HL-60 (cell line): Measurements from ENCODE around the gene TIPRL.
A peak's percentile ranks its signal among the peaks of the same experiment; 100 is the strongest.

Experiments
- DNase-seq, 2 experiments: peaks; one replicate each; pipeline ENCODE4 v3.0.0-alpha.2; 2010 to 2020; ENCODE audit warnings: low read depth in 1 of 2, low spot score in 1 of 2
- H3K27ac ChIP-seq: fragments of 250-450 bp; sonication (Bioruptor Pico); replicated peaks from 2 replicates; pipeline ENCODE4 v1.5.1; 2020; ENCODE audit warnings: mild to moderate bottlenecking, moderate library complexity
- H3K27me3 ChIP-seq: fragments of 250-450 bp; sonication (Bioruptor Pico); 2 replicates; pipeline ENCODE4 v1.5.1; 2021; ENCODE audit warnings: mild to moderate bottlenecking, moderate library complexity; ENCODE audit not compliant: insufficient read depth, poor library complexity, severe bottlenecking
- H3K4me3 ChIP-seq: replicated peaks from 2 replicates; pipeline ENCODE4 v1.5.1; 2011; ENCODE audit warnings: mild to moderate bottlenecking, control low read depth, low read length; ENCODE audit not compliant: insufficient read depth
- CTCF ChIP-seq: IDR thresholded peaks from one replicate; pipeline ENCODE4 v1.5.1; 2011; ENCODE audit warnings: low read length, control low read depth, inconsistent platforms; ENCODE audit not compliant: insufficient read depth
- GABPA ChIP-seq: IDR thresholded peaks from 2 replicates; pipeline ENCODE4 v1.6.1; 2012; ENCODE audit warnings: low read depth
- POLR2AphosphoS5 ChIP-seq: IDR thresholded peaks from 2 replicates; pipeline ENCODE4 v1.6.1; 2012; ENCODE audit warnings: low read depth
- REST ChIP-seq: IDR thresholded peaks from 2 replicates; pipeline ENCODE4 v1.6.1; 2012; ENCODE audit warnings: low read depth; ENCODE audit not compliant: insufficient replicate concordance
- SPI1 ChIP-seq: IDR thresholded peaks from 2 replicates; pipeline ENCODE4 v1.6.1; 2012; ENCODE audit warnings: low read depth, mild to moderate bottlenecking, borderline replicate concordance

TIPRL gene

GRCh38 chr1:168139070-168139469 lies 39.7 kb upstream of the TIPRL start:
- H3K27ac ChIP-seq = no peak overlapping the region
- DNase-seq = no peak
- no peak for TF ChIP-seq GABPA
- TF ChIP-seq CTCF = no peak
- no peak for TF ChIP-seq POLR2AphosphoS5
- TF ChIP-seq SPI1 = no peak
- TF ChIP-seq REST = no peak
- H3K4me3 ChIP-seq = no peak overlapping the region
- peaks cover 25% of the 10 kb centered on the region for H3K27me3 ChIP-seq

- no peak overlapping the region for H3K4me3 ChIP-seq
- DNase-seq = no peak
- TF ChIP-seq GABPA (no peak), POLR2AphosphoS5 (no peak), SPI1 (no peak), REST (no peak), CTCF (no peak)
- H3K27me3 ChIP-seq = peaks cover 6% of the 10 kb centered on the region
- H3K27ac ChIP-seq = no peak overlapping the region
These were observed 36.8 kb upstream of the TIPRL start for GRCh38 chr1:168141871-168142385.

- Histone ChIP-seq H3K27me3 (no peaks in the 10 kb centered on the region), H3K4me3 (no peak overlapping the region; the same call in 1 of the 2 replicates), H3K27ac (peak overlapping the region; percentile 48)
- TF ChIP-seq GABPA (no peak), CTCF (peak; percentile 95)
- DNase-seq = peak; percentile 78 to 93
These were observed 33.3 kb upstream of the TIPRL start for GRCh38 chr1:168145184-168146159.

GRCh38 chr1:168146160-168146539 lies 32.6 kb upstream of the TIPRL start:
- peak overlapping the region; percentile 61 for H3K27ac ChIP-seq

More at GRCh38 chr1:168146160-168146539, 32.6 kb upstream of the TIPRL start:
- Histone ChIP-seq H3K27me3 (no peaks in the 10 kb centered on the region), H3K4me3 (no peak overlapping the region)
- no peak for DNase-seq
- peak; percentile 76 for TF ChIP-seq SPI1
- no peak for TF ChIP-seq GABPA
- TF ChIP-seq CTCF = no peak
